GM23338 (cell line): ENCODE measurements around the gene FKBP1A.

Experiments used
- CREB1 ChIP-seq: fragments of 250-450 bp; sonication (Bioruptor Pico); IDR thresholded peaks from 2 replicates; pipeline ENCODE4 v1.5.0; 2020; ENCODE audit warnings: low read depth, mild to moderate bottlenecking, moderate library complexity
- EZH2 ChIP-seq: fragments of 200-600 bp; sonication (generic); IDR thresholded peaks from one replicate; pipeline ENCODE4 v1.8.0; 2017; ENCODE audit warnings: antibody characterized with exemption, mild to moderate bottlenecking, low read depth; ENCODE audit not compliant: unreplicated experiment
- EZH2phosphoT487 ChIP-seq: fragments of 200-600 bp; sonication (generic); IDR thresholded peaks from one replicate; pipeline ENCODE4 v1.8.1; 2018; ENCODE audit warnings: antibody characterized with exemption; ENCODE audit not compliant: unreplicated experiment
- JUNB ChIP-seq: IDR thresholded peaks from one replicate; pipeline ENCODE4 v1.6.1; 2016; ENCODE audit warnings: antibody characterized with exemption; ENCODE audit not compliant: unreplicated experiment
- POLR2AphosphoS5 ChIP-seq: IDR thresholded peaks from 2 replicates; pipeline ENCODE4 v1.6.1; 2016; ENCODE audit warnings: antibody characterized with exemption, low read depth
- ZNF114 ChIP-seq: fragments of 250-450 bp; sonication (Bioruptor Pico); IDR thresholded peaks from 2 replicates; pipeline ENCODE4 v1.5.0; 2020; ENCODE audit warnings: mild to moderate bottlenecking, moderate library complexity
- ZNF331 ChIP-seq: fragments of 250-450 bp; sonication (Bioruptor Pico); IDR thresholded peaks from 2 replicates; pipeline ENCODE4 v1.5.0; 2020; ENCODE audit warnings: low read depth, mild to moderate bottlenecking, moderate library complexity
- TF ChIP-seq, protein P1 (sequence below), 2 experiments: fragments of 200-600 bp in 1 of 2; sonication (generic) in 1 of 2; conservative IDR thresholded peaks; 2 replicates each; pipeline versions ENCODE4 v1.5.1 to v1.6.1; 2016 to 2017; ENCODE audit warnings: antibody characterized with exemption in 2 of 2, low read depth in 2 of 2, mild to moderate bottlenecking in 2 of 2, moderate library complexity in 1 of 2
- TF ChIP-seq, protein P2 (sequence below): IDR thresholded peaks from 2 replicates; pipeline ENCODE4 v1.6.1; 2016; ENCODE audit warnings: antibody characterized with exemption
- TF ChIP-seq, protein P3 (sequence below): IDR thresholded peaks from one replicate; pipeline ENCODE4 v1.6.1; 2018; ENCODE audit warnings: antibody characterized with exemption; ENCODE audit not compliant: unreplicated experiment
- TF ChIP-seq, protein P4 (sequence below): fragments of 250-450 bp; sonication (Bioruptor Pico); IDR thresholded peaks from 2 replicates; pipeline ENCODE4 v1.5.0; 2020; ENCODE audit warnings: mild to moderate bottlenecking, moderate library complexity

DNA sequence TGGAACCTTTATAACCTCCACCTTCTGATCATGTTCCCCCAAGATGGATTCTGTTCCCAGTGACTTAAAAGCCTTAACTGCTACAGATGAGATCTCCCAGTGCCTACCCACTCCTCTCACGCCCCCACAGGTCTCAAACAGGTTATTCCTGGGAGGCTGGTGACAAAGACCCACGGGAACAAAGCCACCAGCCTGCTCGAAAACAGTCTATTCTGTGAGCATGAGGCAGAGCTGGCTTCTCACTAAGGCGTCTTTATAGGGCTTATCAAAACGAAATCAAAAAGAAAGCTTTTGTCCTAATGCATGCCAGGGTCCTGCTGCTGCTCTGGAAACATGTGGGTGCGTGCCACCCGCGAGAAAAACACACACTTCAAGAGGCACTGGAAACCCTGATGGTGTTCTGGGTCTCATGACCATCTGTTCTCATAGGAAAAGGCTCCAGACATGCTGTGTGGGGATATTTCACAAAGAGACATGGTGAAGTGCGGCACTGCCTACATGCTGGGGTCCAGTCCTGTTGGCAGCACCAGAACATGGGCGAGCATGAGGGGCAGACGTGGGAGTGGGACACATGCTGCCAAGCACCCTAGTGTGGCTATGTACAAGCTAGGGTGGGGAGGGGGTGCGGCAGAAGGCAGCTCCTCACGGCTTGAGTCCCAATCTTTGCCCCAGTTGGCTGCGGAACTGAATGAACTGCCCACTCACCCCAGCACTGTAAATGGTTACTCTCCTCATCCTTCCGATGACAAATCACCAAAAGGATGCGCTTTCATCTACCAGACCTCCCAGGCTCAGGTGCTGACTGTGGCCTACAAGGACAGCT, 2.1 kb downstream of the FKBP1A start:
- TF ChIP-seq, protein P1, sequence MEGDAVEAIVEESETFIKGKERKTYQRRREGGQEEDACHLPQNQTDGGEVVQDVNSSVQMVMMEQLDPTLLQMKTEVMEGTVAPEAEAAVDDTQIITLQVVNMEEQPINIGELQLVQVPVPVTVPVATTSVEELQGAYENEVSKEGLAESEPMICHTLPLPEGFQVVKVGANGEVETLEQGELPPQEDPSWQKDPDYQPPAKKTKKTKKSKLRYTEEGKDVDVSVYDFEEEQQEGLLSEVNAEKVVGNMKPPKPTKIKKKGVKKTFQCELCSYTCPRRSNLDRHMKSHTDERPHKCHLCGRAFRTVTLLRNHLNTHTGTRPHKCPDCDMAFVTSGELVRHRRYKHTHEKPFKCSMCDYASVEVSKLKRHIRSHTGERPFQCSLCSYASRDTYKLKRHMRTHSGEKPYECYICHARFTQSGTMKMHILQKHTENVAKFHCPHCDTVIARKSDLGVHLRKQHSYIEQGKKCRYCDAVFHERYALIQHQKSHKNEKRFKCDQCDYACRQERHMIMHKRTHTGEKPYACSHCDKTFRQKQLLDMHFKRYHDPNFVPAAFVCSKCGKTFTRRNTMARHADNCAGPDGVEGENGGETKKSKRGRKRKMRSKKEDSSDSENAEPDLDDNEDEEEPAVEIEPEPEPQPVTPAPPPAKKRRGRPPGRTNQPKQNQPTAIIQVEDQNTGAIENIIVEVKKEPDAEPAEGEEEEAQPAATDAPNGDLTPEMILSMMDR (conservative IDR thresholded peaks at IDR 0.05; ENCODE audit: low read depth in 2 of 2) = no peak
- no peak for TF ChIP-seq EZH2
- TF ChIP-seq, protein P2, sequence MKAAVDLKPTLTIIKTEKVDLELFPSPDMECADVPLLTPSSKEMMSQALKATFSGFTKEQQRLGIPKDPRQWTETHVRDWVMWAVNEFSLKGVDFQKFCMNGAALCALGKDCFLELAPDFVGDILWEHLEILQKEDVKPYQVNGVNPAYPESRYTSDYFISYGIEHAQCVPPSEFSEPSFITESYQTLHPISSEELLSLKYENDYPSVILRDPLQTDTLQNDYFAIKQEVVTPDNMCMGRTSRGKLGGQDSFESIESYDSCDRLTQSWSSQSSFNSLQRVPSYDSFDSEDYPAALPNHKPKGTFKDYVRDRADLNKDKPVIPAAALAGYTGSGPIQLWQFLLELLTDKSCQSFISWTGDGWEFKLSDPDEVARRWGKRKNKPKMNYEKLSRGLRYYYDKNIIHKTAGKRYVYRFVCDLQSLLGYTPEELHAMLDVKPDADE = no peak
- TF ChIP-seq, protein P3, sequence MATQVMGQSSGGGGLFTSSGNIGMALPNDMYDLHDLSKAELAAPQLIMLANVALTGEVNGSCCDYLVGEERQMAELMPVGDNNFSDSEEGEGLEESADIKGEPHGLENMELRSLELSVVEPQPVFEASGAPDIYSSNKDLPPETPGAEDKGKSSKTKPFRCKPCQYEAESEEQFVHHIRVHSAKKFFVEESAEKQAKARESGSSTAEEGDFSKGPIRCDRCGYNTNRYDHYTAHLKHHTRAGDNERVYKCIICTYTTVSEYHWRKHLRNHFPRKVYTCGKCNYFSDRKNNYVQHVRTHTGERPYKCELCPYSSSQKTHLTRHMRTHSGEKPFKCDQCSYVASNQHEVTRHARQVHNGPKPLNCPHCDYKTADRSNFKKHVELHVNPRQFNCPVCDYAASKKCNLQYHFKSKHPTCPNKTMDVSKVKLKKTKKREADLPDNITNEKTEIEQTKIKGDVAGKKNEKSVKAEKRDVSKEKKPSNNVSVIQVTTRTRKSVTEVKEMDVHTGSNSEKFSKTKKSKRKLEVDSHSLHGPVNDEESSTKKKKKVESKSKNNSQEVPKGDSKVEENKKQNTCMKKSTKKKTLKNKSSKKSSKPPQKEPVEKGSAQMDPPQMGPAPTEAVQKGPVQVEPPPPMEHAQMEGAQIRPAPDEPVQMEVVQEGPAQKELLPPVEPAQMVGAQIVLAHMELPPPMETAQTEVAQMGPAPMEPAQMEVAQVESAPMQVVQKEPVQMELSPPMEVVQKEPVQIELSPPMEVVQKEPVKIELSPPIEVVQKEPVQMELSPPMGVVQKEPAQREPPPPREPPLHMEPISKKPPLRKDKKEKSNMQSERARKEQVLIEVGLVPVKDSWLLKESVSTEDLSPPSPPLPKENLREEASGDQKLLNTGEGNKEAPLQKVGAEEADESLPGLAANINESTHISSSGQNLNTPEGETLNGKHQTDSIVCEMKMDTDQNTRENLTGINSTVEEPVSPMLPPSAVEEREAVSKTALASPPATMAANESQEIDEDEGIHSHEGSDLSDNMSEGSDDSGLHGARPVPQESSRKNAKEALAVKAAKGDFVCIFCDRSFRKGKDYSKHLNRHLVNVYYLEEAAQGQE = no peak
- TF ChIP-seq JUNB = no peak
- TF ChIP-seq EZH2phosphoT487 = no peak
- TF ChIP-seq POLR2AphosphoS5 = no peak
- TF ChIP-seq ZNF114 (CRISPR knock-in tag) = no peak
- TF ChIP-seq, protein P4, sequence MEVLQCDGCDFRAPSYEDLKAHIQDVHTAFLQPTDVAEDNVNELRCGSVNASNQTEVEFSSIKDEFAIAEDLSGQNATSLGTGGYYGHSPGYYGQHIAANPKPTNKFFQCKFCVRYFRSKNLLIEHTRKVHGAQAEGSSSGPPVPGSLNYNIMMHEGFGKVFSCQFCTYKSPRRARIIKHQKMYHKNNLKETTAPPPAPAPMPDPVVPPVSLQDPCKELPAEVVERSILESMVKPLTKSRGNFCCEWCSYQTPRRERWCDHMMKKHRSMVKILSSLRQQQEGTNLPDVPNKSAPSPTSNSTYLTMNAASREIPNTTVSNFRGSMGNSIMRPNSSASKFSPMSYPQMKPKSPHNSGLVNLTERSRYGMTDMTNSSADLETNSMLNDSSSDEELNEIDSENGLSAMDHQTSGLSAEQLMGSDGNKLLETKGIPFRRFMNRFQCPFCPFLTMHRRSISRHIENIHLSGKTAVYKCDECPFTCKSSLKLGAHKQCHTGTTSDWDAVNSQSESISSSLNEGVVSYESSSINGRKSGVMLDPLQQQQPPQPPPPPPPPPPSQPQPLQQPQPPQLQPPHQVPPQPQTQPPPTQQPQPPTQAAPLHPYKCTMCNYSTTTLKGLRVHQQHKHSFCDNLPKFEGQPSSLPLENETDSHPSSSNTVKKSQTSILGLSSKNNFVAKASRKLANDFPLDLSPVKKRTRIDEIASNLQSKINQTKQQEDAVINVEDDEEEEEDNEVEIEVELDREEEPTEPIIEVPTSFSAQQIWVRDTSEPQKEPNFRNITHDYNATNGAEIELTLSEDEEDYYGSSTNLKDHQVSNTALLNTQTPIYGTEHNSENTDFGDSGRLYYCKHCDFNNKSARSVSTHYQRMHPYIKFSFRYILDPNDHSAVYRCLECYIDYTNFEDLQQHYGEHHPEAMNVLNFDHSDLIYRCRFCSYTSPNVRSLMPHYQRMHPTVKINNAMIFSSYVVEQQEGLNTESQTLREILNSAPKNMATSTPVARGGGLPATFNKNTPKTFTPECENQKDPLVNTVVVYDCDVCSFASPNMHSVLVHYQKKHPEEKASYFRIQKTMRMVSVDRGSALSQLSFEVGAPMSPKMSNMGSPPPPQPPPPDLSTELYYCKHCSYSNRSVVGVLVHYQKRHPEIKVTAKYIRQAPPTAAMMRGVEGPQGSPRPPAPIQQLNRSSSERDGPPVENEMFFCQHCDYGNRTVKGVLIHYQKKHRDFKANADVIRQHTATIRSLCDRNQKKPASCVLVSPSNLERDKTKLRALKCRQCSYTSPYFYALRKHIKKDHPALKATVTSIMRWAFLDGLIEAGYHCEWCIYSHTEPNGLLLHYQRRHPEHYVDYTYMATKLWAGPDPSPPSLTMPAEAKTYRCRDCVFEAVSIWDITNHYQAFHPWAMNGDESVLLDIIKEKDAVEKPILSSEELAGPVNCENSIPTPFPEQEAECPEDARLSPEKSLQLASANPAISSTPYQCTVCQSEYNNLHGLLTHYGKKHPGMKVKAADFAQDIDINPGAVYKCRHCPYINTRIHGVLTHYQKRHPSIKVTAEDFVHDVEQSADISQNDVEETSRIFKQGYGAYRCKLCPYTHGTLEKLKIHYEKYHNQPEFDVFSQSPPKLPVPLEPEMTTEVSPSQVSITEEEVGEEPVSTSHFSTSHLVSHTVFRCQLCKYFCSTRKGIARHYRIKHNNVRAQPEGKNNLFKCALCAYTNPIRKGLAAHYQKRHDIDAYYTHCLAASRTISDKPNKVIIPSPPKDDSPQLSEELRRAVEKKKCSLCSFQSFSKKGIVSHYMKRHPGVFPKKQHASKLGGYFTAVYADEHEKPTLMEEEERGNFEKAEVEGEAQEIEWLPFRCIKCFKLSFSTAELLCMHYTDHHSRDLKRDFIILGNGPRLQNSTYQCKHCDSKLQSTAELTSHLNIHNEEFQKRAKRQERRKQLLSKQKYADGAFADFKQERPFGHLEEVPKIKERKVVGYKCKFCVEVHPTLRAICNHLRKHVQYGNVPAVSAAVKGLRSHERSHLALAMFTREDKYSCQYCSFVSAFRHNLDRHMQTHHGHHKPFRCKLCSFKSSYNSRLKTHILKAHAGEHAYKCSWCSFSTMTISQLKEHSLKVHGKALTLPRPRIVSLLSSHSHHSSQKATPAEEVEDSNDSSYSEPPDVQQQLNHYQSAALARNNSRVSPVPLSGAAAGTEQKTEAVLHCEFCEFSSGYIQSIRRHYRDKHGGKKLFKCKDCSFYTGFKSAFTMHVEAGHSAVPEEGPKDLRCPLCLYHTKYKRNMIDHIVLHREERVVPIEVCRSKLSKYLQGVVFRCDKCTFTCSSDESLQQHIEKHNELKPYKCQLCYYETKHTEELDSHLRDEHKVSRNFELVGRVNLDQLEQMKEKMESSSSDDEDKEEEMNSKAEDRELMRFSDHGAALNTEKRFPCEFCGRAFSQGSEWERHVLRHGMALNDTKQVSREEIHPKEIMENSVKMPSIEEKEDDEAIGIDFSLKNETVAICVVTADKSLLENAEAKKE (CRISPR knock-in tag) = no peak
- no peak for TF ChIP-seq CREB1 (CRISPR knock-in tag)
- no peak for TF ChIP-seq ZNF331 (CRISPR knock-in tag)
